ENCODE measurements around the gene ARHGAP26. TPM values are rescaled to one million over a fixed set of nuclear protein-coding genes. Genes with fewer than 3 reads are reported as not detected.

The ARHGAP26 gene
- total and polyA plus RNA-seq, 5 donors from 2014 or later = 2.8 to 40.5 (median 5.4) TPM

DNA sequence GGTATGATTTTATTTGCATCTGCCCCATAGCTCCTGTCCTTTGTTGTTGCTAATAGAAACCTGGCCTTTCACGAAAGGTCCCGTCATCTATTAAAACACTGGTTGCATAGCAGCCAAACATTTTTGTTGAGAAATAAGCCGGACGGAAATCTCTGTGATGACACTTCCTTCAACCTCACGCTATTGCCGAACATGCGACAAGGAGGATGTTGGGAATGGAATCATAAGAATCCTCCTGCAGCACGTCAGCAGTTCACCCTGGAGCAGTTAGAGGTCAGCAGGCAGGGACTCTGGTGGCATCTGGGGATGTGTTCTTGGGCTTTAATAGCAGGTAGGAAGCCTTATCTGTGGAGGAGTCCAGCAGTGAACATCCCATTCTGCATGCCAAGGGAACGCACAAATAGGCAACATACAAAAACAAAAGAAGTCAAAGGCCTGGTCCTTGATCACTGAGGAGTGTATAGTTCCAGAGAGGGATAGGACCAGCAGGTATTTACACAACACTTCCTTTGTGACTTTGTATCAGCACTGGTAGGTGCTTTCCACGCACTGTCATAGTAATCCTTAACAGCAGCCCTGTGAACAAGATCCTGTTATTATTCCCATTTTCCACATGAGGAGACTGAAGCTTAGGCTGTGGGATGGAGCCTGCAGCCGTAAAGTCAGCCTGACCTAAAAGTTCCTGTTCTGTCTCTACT lies 33.4 kb downstream of the ARHGAP26 start:
- Mint-ChIP-seq H3K4me1 (peaks cover 12 to 39% (median 30%) of the 10 kb centered on the region in 4 donors), H3K4me3 (no peak overlapping the region), H3K27ac (no peak overlapping the region), H3K36me3 (peaks cover 3% of the 10 kb centered on the region), H3K9me3 (no peaks in the 10 kb centered on the region), H3K27me3 (no peaks in the 10 kb centered on the region)
- DNase-seq = no peak
- no peaks in the 10 kb centered on the region for H3K27me3 ChIP-seq (ENCODE audit: control insufficient read depth, insufficient read depth, low read length)
- H3K4me1 ChIP-seq (ENCODE audit: control insufficient read depth, insufficient read depth, low read length, poor library complexity, severe bottlenecking) = peaks cover 30% of the 10 kb centered on the region
- no peak overlapping the region for H3K27ac ChIP-seq (ENCODE audit: insufficient read depth, low read length, poor library complexity, severe bottlenecking)
- H3K9me3 ChIP-seq (ENCODE audit: control insufficient read depth in 2 of 2, low read length in 2 of 2) = no peaks in the 10 kb centered on the region
- no peak overlapping the region for H3K4me3 ChIP-seq (ENCODE audit: low read depth, low read length)
- H3K36me3 ChIP-seq (ENCODE audit: control insufficient read depth, insufficient read depth, low read length) = no peaks in the 10 kb centered on the region
- ATAC-seq (ENCODE audit: low read depth in 2 of 2) = no peak

DNA sequence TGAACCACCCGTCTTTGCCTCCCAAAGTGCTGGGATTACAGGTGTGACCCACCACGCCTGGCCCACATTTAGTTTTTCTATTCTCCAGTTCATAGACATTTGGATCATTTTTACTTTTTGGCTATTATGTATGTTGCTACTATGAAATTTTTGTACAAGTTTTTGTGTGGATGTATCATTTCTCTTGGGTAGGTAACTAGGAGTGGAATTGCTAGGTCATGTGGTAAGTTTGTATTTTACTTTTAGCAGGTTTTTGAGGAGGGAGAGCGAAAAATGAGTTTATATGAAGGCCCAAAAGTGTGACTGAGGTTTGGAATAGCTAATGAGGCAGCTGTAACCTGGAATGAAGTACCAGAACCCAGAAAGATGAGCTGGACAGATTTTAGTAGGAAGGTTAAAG lies 35.2 kb downstream of the ARHGAP26 start:
- Mint-ChIP-seq H3K36me3 (peaks cover 3% of the 10 kb centered on the region), H3K27me3 (no peaks in the 10 kb centered on the region)
- no peaks in the 10 kb centered on the region for H3K9me3 ChIP-seq (ENCODE audit: control insufficient read depth in 2 of 2, low read length in 2 of 2)

DNA sequence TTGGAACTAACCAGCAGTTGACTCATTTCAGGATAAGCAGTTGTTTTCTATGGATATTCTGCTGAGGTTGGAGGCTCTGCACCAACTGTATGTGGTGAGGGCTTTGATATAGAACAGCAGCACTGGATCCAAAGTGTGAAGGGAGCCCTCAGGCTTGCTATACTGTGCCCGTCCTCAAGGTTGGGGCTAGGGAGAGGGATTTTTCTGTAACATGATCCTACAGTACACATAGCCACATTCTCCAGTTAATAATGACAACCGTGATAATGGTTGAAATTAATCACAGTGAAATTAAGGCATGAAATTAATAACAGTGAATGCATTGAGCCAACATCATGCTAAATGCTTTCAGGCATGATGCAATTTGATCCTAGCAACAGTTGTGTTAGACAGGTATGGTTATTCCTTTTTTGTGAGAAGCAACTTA lies 36.7 kb downstream of the ARHGAP26 start:
- Histone ChIP-seq H3K4me3 (ENCODE audit: low read depth, low read length) (no peak overlapping the region), H3K27ac (ENCODE audit: insufficient read depth, low read length, poor library complexity, severe bottlenecking) (no peak overlapping the region), H3K4me1 (ENCODE audit: control insufficient read depth, insufficient read depth, low read length, poor library complexity, severe bottlenecking) (peaks cover 3% of the 10 kb centered on the region), H3K9me3 (ENCODE audit: control insufficient read depth in 2 of 2, low read length in 2 of 2) (no peaks in the 10 kb centered on the region), H3K27me3 (ENCODE audit: control insufficient read depth, insufficient read depth, low read length) (no peaks in the 10 kb centered on the region), H3K36me3 (ENCODE audit: control insufficient read depth, insufficient read depth, low read length) (no peaks in the 10 kb centered on the region)
- ATAC-seq (ENCODE audit: low read depth in 2 of 2) (no peak), DNase-seq (no peak)
- Mint-ChIP-seq H3K4me1 (peaks cover 8 to 27% (median 10%) of the 10 kb centered on the region in 4 donors), H3K36me3 (peaks cover 3% of the 10 kb centered on the region), H3K27me3 (no peaks in the 10 kb centered on the region), H3K27ac (no peak overlapping the region), H3K4me3 (no peak overlapping the region), H3K9me3 (no peaks in the 10 kb centered on the region)

More for the DNA sequence above, 35.2 kb downstream of the ARHGAP26 start:
- Mint-ChIP-seq H3K4me3 (no peak overlapping the region), H3K27ac (no peak overlapping the region), H3K4me1 (peaks cover 8 to 37% (median 24%) of the 10 kb centered on the region in 4 donors), H3K9me3 (no peaks in the 10 kb centered on the region)
- ATAC-seq (ENCODE audit: low read depth in 2 of 2) (no peak), DNase-seq (no peak)
- H3K4me3 ChIP-seq (ENCODE audit: low read depth, low read length) = no peak overlapping the region
- no peak overlapping the region for H3K27ac ChIP-seq (ENCODE audit: insufficient read depth, low read length, poor library complexity, severe bottlenecking)
- H3K36me3 ChIP-seq (ENCODE audit: control insufficient read depth, insufficient read depth, low read length) = no peaks in the 10 kb centered on the region
- H3K4me1 ChIP-seq (ENCODE audit: control insufficient read depth, insufficient read depth, low read length, poor library complexity, severe bottlenecking) = peaks cover 18% of the 10 kb centered on the region
- no peaks in the 10 kb centered on the region for H3K27me3 ChIP-seq (ENCODE audit: control insufficient read depth, insufficient read depth, low read length)

DNA sequence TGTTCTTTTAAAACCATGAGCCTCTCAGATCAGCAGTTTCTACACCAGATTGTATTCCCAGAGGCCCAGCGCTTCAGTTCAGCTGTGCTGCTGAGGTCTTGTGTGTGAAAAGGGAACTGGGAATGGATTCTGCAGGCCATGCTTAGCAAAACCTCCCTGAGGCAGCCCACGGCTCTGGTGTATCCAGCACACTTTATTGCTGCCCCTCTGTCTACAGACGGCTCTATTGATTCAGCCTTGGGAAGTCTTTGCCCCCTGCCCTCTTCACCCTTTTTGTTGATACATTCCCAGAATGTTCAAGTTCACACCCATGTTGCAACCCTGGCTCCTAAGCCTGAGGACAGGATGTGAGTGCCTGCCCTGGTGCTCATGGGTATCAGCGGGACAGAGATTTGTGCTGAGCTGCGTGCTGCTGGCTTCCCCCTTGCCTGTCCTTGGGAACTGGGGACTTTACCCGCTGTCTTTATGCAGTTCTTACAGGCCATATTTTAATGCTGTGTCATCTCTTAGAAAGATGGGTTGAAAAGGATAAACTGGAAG lies 37.3 kb downstream of the ARHGAP26 start:
- no peak overlapping the region for H3K27ac ChIP-seq (ENCODE audit: insufficient read depth, low read length, poor library complexity, severe bottlenecking)

DNA sequence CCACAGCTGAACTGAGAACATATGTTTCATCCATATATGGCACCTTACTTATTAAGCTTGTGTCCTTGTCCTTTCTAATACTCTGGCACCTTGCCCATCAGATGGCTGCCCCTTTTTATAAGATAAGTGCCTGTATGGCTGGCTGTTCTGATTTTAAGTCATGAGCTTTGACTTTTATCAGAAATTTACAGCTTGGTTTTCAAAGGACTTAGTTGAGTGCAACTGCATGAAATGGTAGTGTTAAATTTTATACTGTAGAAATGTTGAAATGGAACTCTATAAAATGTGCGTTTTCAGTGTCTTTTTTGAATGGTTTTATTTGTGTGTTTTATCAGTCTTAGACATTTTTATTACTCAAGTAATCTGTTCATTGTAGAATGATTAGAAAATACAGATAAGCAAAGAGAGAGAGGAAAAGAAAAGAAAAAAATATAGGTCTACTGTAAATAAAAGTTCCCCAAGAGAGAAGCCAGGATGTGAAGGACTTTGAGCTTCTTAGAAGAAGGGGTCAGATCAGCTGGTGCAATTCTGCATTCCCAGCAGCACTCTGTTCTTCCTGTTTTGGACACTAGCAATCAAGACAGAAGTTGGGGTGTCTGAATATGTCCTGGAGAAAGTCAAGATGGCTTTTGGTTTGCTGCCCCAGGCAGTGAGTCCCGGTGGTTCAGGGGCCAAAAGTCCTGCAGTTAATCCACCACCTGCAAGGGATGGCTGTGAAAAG lies 38.9 kb downstream of the ARHGAP26 start:
- H3K4me3 Mint-ChIP-seq = no peak overlapping the region
- no peak for ATAC-seq (ENCODE audit: low read depth in 2 of 2)
- no peaks in the 10 kb centered on the region for H3K27me3 Mint-ChIP-seq
- no peaks in the 10 kb centered on the region for H3K27me3 ChIP-seq (ENCODE audit: control insufficient read depth, insufficient read depth, low read length)
- no peaks in the 10 kb centered on the region for H3K36me3 ChIP-seq (ENCODE audit: control insufficient read depth, insufficient read depth, low read length)
- H3K27ac ChIP-seq (ENCODE audit: insufficient read depth, low read length, poor library complexity, severe bottlenecking) = no peak overlapping the region
- H3K9me3 ChIP-seq (ENCODE audit: control insufficient read depth in 2 of 2, low read length in 2 of 2) = no peaks in the 10 kb centered on the region
- no peak for DNase-seq
- H3K4me3 ChIP-seq (ENCODE audit: low read depth, low read length) = no peak overlapping the region
- H3K27ac Mint-ChIP-seq = no peak overlapping the region
- H3K9me3 Mint-ChIP-seq = no peaks in the 10 kb centered on the region
- H3K36me3 Mint-ChIP-seq = peaks cover 3% of the 10 kb centered on the region
- peaks cover 6 to 22% (median 9%) of the 10 kb centered on the region in 4 donors for H3K4me1 Mint-ChIP-seq
- H3K4me1 ChIP-seq (ENCODE audit: control insufficient read depth, insufficient read depth, low read length, poor library complexity, severe bottlenecking) = no peaks in the 10 kb centered on the region

More for the DNA sequence above, 37.3 kb downstream of the ARHGAP26 start:
- DNase-seq = no peak
- Histone ChIP-seq H3K4me3 (ENCODE audit: low read depth, low read length) (no peak overlapping the region), H3K36me3 (ENCODE audit: control insufficient read depth, insufficient read depth, low read length) (no peaks in the 10 kb centered on the region), H3K9me3 (ENCODE audit: control insufficient read depth in 2 of 2, low read length in 2 of 2) (no peaks in the 10 kb centered on the region), H3K27me3 (ENCODE audit: control insufficient read depth, insufficient read depth, low read length) (no peaks in the 10 kb centered on the region), H3K4me1 (ENCODE audit: control insufficient read depth, insufficient read depth, low read length, poor library complexity, severe bottlenecking) (no peaks in the 10 kb centered on the region)
- peaks cover 3% of the 10 kb centered on the region for H3K36me3 Mint-ChIP-seq
- no peak for ATAC-seq (ENCODE audit: low read depth in 2 of 2)
- H3K4me1 Mint-ChIP-seq = peaks cover 6 to 23% (median 9%) of the 10 kb centered on the region in 4 donors
- H3K27ac Mint-ChIP-seq = no peak overlapping the region
- H3K4me3 Mint-ChIP-seq = no peak overlapping the region
- H3K27me3 Mint-ChIP-seq = no peaks in the 10 kb centered on the region
- no peaks in the 10 kb centered on the region for H3K9me3 Mint-ChIP-seq

DNA sequence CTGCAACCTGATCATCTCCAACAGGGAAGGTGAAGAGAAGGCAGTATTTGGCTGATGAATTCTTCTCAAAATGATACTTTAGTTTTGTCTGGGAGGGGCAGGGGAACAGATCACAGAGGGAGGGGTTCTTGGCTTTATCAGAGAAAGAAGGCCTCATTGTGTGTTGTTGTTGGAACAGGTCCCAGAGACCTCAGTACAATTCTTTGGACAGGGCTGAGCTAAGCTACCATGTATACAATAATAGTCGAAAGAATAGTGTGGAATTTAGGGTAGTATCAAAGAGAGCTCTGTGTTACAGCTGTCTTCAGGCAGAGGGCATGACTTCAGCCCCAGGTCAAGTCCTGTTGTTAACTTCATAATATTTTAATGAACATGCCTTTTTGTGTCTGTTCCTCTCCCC lies 39.9 kb downstream of the ARHGAP26 start:
- Histone ChIP-seq H3K36me3 (ENCODE audit: control insufficient read depth, insufficient read depth, low read length) (no peaks in the 10 kb centered on the region), H3K4me1 (ENCODE audit: control insufficient read depth, insufficient read depth, low read length, poor library complexity, severe bottlenecking) (no peaks in the 10 kb centered on the region), H3K27ac (ENCODE audit: insufficient read depth, low read length, poor library complexity, severe bottlenecking) (no peak overlapping the region), H3K4me3 (ENCODE audit: low read depth, low read length) (no peak overlapping the region), H3K9me3 (ENCODE audit: control insufficient read depth in 2 of 2, low read length in 2 of 2) (no peaks in the 10 kb centered on the region), H3K27me3 (ENCODE audit: control insufficient read depth, insufficient read depth, low read length) (no peaks in the 10 kb centered on the region)
- Mint-ChIP-seq H3K9me3 (no peaks in the 10 kb centered on the region), H3K27ac (peak overlapping the region in 1 of 3 donors; percentile 62), H3K36me3 (peaks cover 3% of the 10 kb centered on the region), H3K4me3 (no peak overlapping the region), H3K27me3 (no peaks in the 10 kb centered on the region), H3K4me1 (peaks cover 6 to 22% (median 9%) of the 10 kb centered on the region in 4 donors)
- no peak for ATAC-seq (ENCODE audit: low read depth in 2 of 2)
- DNase-seq = no peak

DNA sequence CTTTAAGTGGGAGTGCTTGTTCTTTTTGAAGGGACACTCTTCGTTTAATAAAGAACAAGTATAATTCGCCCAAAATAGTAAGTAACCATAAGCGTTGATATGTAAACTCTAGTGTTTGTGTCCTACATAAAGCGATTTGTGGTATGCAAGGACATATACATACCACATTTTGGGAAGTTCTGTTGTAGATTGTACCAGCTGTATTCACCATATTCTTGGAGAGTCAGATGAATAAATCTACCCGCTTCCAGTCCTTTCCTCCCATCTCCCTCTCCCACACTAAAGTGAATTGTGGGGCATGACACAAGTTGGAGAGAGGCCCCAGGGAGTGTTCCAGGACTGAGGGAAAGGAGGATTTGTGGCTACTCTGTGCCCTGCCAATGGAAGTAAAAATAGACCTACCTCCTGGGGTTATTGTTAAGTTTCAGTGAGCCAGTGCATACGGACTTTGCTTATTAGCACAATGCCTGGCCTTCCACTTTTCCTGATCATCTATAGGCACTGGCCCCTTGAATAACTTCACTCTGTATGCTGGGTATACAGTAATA lies 40.6 kb downstream of the ARHGAP26 start:
- H3K4me3 ChIP-seq (ENCODE audit: low read depth, low read length) = no peak overlapping the region
- no peak for DNase-seq
- H3K36me3 ChIP-seq (ENCODE audit: control insufficient read depth, insufficient read depth, low read length) = no peaks in the 10 kb centered on the region
- H3K27ac ChIP-seq (ENCODE audit: insufficient read depth, low read length, poor library complexity, severe bottlenecking) = no peak overlapping the region
- no peaks in the 10 kb centered on the region for H3K27me3 Mint-ChIP-seq
- H3K9me3 Mint-ChIP-seq = peaks cover 0 to 1% (median 0%) of the 10 kb centered on the region in 7 donors
- no peaks in the 10 kb centered on the region for H3K9me3 ChIP-seq (ENCODE audit: control insufficient read depth in 2 of 2, low read length in 2 of 2)
- H3K4me3 Mint-ChIP-seq = no peak overlapping the region
- peaks cover 3% of the 10 kb centered on the region for H3K36me3 Mint-ChIP-seq
- H3K4me1 ChIP-seq (ENCODE audit: control insufficient read depth, insufficient read depth, low read length, poor library complexity, severe bottlenecking) = no peaks in the 10 kb centered on the region
- ATAC-seq (ENCODE audit: low read depth in 2 of 2) = no peak
- H3K27me3 ChIP-seq (ENCODE audit: control insufficient read depth, insufficient read depth, low read length) = no peaks in the 10 kb centered on the region
- peaks cover 1 to 22% (median 7%) of the 10 kb centered on the region in 4 donors for H3K4me1 Mint-ChIP-seq
- no peak overlapping the region for H3K27ac Mint-ChIP-seq
